Measurements from ENCODE around the gene GNAQ. TPM values are rescaled to one million over a fixed set of nuclear protein-coding genes. Genes with fewer than 3 reads are reported as not detected.
"Not testable (repeated sequence)": the region's sequence is repeated elsewhere in the genome, so short reads cannot be mapped to it uniquely, and the experiment has no call there.

The GNAQ gene
- total RNA-seq, 1 donor from 2014 or later, result 46.9 TPM

GRCh38 chr9:77710965-77711648, 320.5 kb downstream of the GNAQ start:
- no peak for TF ChIP-seq CTCF (IDR thresholded peaks at IDR 0.05; ENCODE audit: unreplicated experiment)
- Mint-ChIP-seq H3K4me3 (no peak overlapping the region), H3K27me3 (ENCODE audit: low read depth) (no peaks in the 10 kb centered on the region), H3K4me1 (peaks cover 36% of the 10 kb centered on the region), H3K36me3 (peaks cover 19% of the 10 kb centered on the region), H3K9me3 (peaks cover 32% of the 10 kb centered on the region), H3K27ac (no peak overlapping the region)
- DNase-seq (ENCODE audit: low spot score in 2 of 2, unreplicated experiment in 2 of 2), result no peak

GRCh38 chr9:77710316-77710715, 321.3 kb downstream of the GNAQ start:
- H3K4me1 Mint-ChIP-seq, result peaks cover 36% of the 10 kb centered on the region
- H3K9me3 Mint-ChIP-seq, result peaks cover 32% of the 10 kb centered on the region
- H3K27me3 Mint-ChIP-seq (ENCODE audit: low read depth), result no peaks in the 10 kb centered on the region
- TF ChIP-seq CTCF (IDR thresholded peaks at IDR 0.05; ENCODE audit: unreplicated experiment), result no peak
- DNase-seq (ENCODE audit: low spot score in 2 of 2, unreplicated experiment in 2 of 2), result no peak
- H3K4me3 Mint-ChIP-seq, result no peak overlapping the region
- H3K27ac Mint-ChIP-seq, result no peak overlapping the region
- H3K36me3 Mint-ChIP-seq, result peaks cover 19% of the 10 kb centered on the region

GRCh38 chr9:77708064-77708815, 323.4 kb downstream of the GNAQ start:
- TF ChIP-seq CTCF (IDR thresholded peaks at IDR 0.05; ENCODE audit: unreplicated experiment), result no peak
- Mint-ChIP-seq H3K27ac (peak overlapping the region; percentile 10), H3K27me3 (ENCODE audit: low read depth) (no peaks in the 10 kb centered on the region), H3K9me3 (peaks cover 41% of the 10 kb centered on the region), H3K4me3 (no peak overlapping the region), H3K4me1 (peaks cover 16% of the 10 kb centered on the region), H3K36me3 (peaks cover 22% of the 10 kb centered on the region)
- DNase-seq (ENCODE audit: low spot score in 2 of 2, unreplicated experiment in 2 of 2), result no peak

- Mint-ChIP-seq H3K4me1 (peaks cover 9% of the 10 kb centered on the region), H3K27me3 (ENCODE audit: low read depth) (no peaks in the 10 kb centered on the region), H3K9me3 (peaks cover 41% of the 10 kb centered on the region), H3K36me3 (peaks cover 22% of the 10 kb centered on the region), H3K27ac (peak overlapping the region; percentile 10), H3K4me3 (no peak overlapping the region)
- TF ChIP-seq CTCF (IDR thresholded peaks at IDR 0.05; ENCODE audit: unreplicated experiment), result no peak
- no peak for DNase-seq (ENCODE audit: low spot score in 2 of 2, unreplicated experiment in 2 of 2)
Observed at GRCh38 chr9:77707383-77708063, 324.1 kb downstream of the GNAQ start.

- H3K36me3 Mint-ChIP-seq, result peaks cover 22% of the 10 kb centered on the region
- H3K9me3 Mint-ChIP-seq, result peaks cover 38% of the 10 kb centered on the region
- TF ChIP-seq CTCF (IDR thresholded peaks at IDR 0.05; ENCODE audit: unreplicated experiment), result no peak
- H3K4me1 Mint-ChIP-seq, result peaks cover 3% of the 10 kb centered on the region
- H3K27ac Mint-ChIP-seq, result no peak overlapping the region
- no peak overlapping the region for H3K4me3 Mint-ChIP-seq
- H3K27me3 Mint-ChIP-seq (ENCODE audit: low read depth), result no peaks in the 10 kb centered on the region
- no peak for DNase-seq (ENCODE audit: low spot score in 2 of 2, unreplicated experiment in 2 of 2)
Observed at GRCh38 chr9:77705636-77706035, 326.0 kb downstream of the GNAQ start.

- DNase-seq (ENCODE audit: low spot score in 2 of 2, unreplicated experiment in 2 of 2); H3K36me3 Mint-ChIP-seq; H3K27ac Mint-ChIP-seq; H3K4me3 Mint-ChIP-seq; H3K4me1 Mint-ChIP-seq; H3K27me3 Mint-ChIP-seq (ENCODE audit: low read depth): not testable (repeated sequence)
- peaks cover 18% of the 10 kb centered on the region for H3K9me3 Mint-ChIP-seq
Observed at GRCh38 chr9:77702521-77703390, 328.9 kb downstream of the GNAQ start.
